GM12891 (cell line): ENCODE data around the gene CD83.
A peak's percentile ranks its signal among the peaks of the same experiment; 100 is the strongest.

Source experiments
- POLR2A ChIP-seq: IDR thresholded peaks from 2 replicates; pipeline ENCODE4 v1.6.1; 2011; ENCODE audit warnings: low read depth, low read length, control low read depth
- TAF1 ChIP-seq: IDR thresholded peaks from 2 replicates; pipeline ENCODE4 v1.6.1; 2011; ENCODE audit warnings: low read depth, low read length, control low read depth

DNA sequence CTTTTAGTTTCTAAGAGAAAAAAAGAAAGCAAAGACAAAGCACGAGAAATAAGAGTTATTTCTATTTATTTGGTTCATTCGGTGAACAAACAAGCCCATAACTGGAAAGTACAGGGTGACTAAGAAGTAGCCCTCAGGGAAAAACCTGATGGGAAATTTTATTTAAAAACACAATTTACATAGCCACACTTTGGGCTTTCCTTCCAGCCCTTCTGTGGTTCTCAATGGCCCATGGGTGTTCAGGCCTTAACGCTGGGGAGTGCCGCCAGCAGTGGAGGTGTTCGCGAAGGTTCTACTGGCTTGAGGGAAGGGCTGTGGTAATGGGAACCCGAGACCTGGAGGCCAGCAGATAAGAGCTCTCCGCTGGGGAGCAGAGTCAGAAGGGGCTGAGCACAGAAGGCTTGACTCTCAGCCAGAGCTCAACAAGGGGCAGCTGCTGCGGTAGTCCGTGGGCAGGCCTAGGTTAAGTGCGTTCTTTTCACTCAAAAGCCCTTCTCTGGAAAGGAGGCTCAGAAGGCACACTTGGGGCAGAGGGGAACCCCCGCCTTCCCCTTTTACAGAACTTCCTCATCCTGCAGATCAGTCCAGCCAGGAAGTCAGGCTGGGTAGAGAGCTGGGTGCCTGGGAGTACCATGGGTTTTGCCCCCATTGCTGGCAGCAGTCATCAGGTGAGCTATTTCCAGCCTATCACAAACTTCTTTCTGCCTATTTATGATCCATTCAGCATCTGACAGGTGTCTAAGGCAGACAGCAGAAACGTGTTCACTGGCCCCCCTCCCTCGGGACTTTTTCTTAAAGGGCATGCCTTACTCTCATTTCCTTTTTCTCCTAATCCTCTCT, 8.8 kb upstream of the CD83 start:
- TF ChIP-seq POLR2A (no peak; the same call in 1 of the 2 replicates), TAF1 (peak; percentile 49; the same call in 1 of the 2 replicates)
